OCI-LY1 (cell line): Measurements from ENCODE around the gene MED27.

Experiments
- CTCF ChIP-seq: fragments of 200-600 bp; sonication (generic), shearing (Covaris generic); IDR thresholded peaks from 2 replicates; pipeline ENCODE4 v1.5.1; 2017; ENCODE audit warnings: mild to moderate bottlenecking, antibody characterized with exemption, low read length, moderate library complexity, mixed read lengths
- EZH2 ChIP-seq: fragments of 200-600 bp; sonication (generic), shearing (Covaris generic); IDR thresholded peaks from 2 replicates; pipeline ENCODE4 v1.8.0; 2017; ENCODE audit warnings: borderline replicate concordance, mixed run types, mild to moderate bottlenecking, antibody characterized with exemption, low read length, moderate library complexity, mixed read lengths

- TF ChIP-seq CTCF = no peak
- no peak for TF ChIP-seq EZH2
Observed at GRCh38 chr9:131818089-131818488, 261.6 kb downstream of the MED27 start.
